LNCaP clone FGC (cell line): ENCODE data around the gene VGLL4.

Experiments used
- DNase-seq: peaks from one replicate; pipeline ENCODE4 v3.0.0-alpha.2; 2011; ENCODE audit warnings: low read depth
- H3K4me3 ChIP-seq: 2 replicates; pipeline ENCODE4 v1.5.1; 2011; ENCODE audit warnings: mild to moderate bottlenecking, low read depth, low read length, control low read depth
- CTCF ChIP-seq: IDR thresholded peaks from 2 replicates; pipeline ENCODE4 v1.5.1; 2012; ENCODE audit warnings: mild to moderate bottlenecking; ENCODE audit not compliant: control insufficient read depth, insufficient read depth; ENCODE audit errors: extremely low read depth

The VGLL4 gene

GRCh38 chr3:11593318-11594034 is 50.2 kb downstream of the VGLL4 start:
- no peak for TF ChIP-seq CTCF
- no peak for DNase-seq
- H3K4me3 ChIP-seq, result no peak overlapping the region

GRCh38 chr3:11592445-11593298 is 51.0 kb downstream of the VGLL4 start:
- DNase-seq, result no peak
- H3K4me3 ChIP-seq, result no peak overlapping the region
- TF ChIP-seq CTCF, result no peak

GRCh38 chr3:11591391-11592282 is 52.1 kb downstream of the VGLL4 start:
- no peak overlapping the region for H3K4me3 ChIP-seq
- no peak for DNase-seq
- no peak for TF ChIP-seq CTCF

GRCh38 chr3:11591002-11591355 is 52.7 kb downstream of the VGLL4 start:
- no peak for TF ChIP-seq CTCF
- H3K4me3 ChIP-seq, result no peak overlapping the region
- DNase-seq, result no peak

GRCh38 chr3:11589706-11590105 is 54.0 kb downstream of the VGLL4 start:
- no peak for DNase-seq
- H3K4me3 ChIP-seq, result no peak overlapping the region
- TF ChIP-seq CTCF, result no peak

- no peak for TF ChIP-seq CTCF
- no peak for DNase-seq
- H3K4me3 ChIP-seq, result no peak overlapping the region
Measured at GRCh38 chr3:11588755-11589154, 55.0 kb downstream of the VGLL4 start.
